Measurements from ENCODE around the gene USP28.
A peak's percentile ranks its signal among the peaks of the same experiment; 100 is the strongest.
"Not testable (repeated sequence)": the region's sequence is repeated elsewhere in the genome, so short reads cannot be mapped to it uniquely, and the experiment has no call there.

The USP28 gene

GRCh38 chr11:113829751-113830150, 45.6 kb downstream of the USP28 start:
- DNase-seq, result no peak

GRCh38 chr11:113828191-113828590, 47.2 kb downstream of the USP28 start:
- DNase-seq, result no peak

- no peak for DNase-seq
These were observed 47.9 kb downstream of the USP28 start for GRCh38 chr11:113827477-113827876.

GRCh38 chr11:113818426-113818825, 56.9 kb downstream of the USP28 start:
- peak; percentile 13 for DNase-seq

GRCh38 chr11:113817626-113818025, 57.7 kb downstream of the USP28 start:
- no peak for DNase-seq

GRCh38 chr11:113817162-113817561, 58.2 kb downstream of the USP28 start:
- DNase-seq, result no peak

GRCh38 chr11:113814181-113814580, 61.2 kb downstream of the USP28 start:
- no peak for DNase-seq

- no peak for DNase-seq
These were observed 66.4 kb downstream of the USP28 start for GRCh38 chr11:113808931-113809330.

GRCh38 chr11:113806406-113806805, 69.0 kb downstream of the USP28 start:
- DNase-seq, result peak; percentile 49

- no peak for DNase-seq
These were observed 69.7 kb downstream of the USP28 start for GRCh38 chr11:113805640-113806039.

- no peak for DNase-seq
These were observed 72.8 kb downstream of the USP28 start for GRCh38 chr11:113802621-113803020.

- peak; percentile 58 for DNase-seq
These were observed 78.6 kb downstream of the USP28 start for GRCh38 chr11:113796663-113797259.

GRCh38 chr11:113789675-113790320, 85.6 kb downstream of the USP28 start:
- DNase-seq, result no peak

- DNase-seq, result not testable (repeated sequence)
These were observed 86.4 kb downstream of the USP28 start for GRCh38 chr11:113789016-113789415.

GRCh38 chr11:113782134-113782533, 93.2 kb downstream of the USP28 start:
- no peak for DNase-seq

GRCh38 chr11:113781682-113782081, 93.7 kb downstream of the USP28 start:
- no peak for DNase-seq

GRCh38 chr11:113779496-113779895, 95.9 kb downstream of the USP28 start, which contains the start of gene CLDN25:
Gene CLDN25, plus strand, starts transcription at chr11:113779796. Its CDS starts 0 bp downstream, at chr11:113779796.
- no peak for DNase-seq

- DNase-seq, result no peak
These were observed 97.1 kb downstream of the USP28 start for GRCh38 chr11:113778111-113778910.

- DNase-seq, result no peak
These were observed 101.2 kb downstream of the USP28 start for GRCh38 chr11:113774174-113774503.

GRCh38 chr11:113773416-113774173, 101.8 kb downstream of the USP28 start, which contains the start of gene ZW10:
Gene ZW10, minus strand, starts transcription at chr11:113773692. Its CDS starts 26 bp downstream, at chr11:113773666.
- DNase-seq, result peak; percentile 97

- peak; percentile 21 for DNase-seq
These were observed 102.3 kb downstream of the USP28 start for GRCh38 chr11:113773092-113773415.

GRCh38 chr11:113771964-113772363, 103.4 kb downstream of the USP28 start:
- DNase-seq, result no peak

- peak; percentile 12 for DNase-seq
These were observed 110.7 kb downstream of the USP28 start for GRCh38 chr11:113764527-113765219.
